Skin of body (tissue), 2 donors: Measurements from ENCODE around the gene CPE. TPM values are rescaled to one million over a fixed set of nuclear protein-coding genes. Genes with fewer than 3 reads are reported as not detected.
A peak's percentile ranks its signal among the peaks of the same experiment; 100 is the strongest.
"Not testable (repeated sequence)": the region's sequence is repeated elsewhere in the genome, so short reads cannot be mapped to it uniquely, and the experiment has no call there.

ENCODE experiments used
- DNase-seq: peaks from one replicate; lab custom pipeline; 2025; lab: John Stamatoyannopoulos, UW
- total RNA-seq: library from RNA; depleted of rRNA; stranded (reverse); fragments of >200 nt; gene quantifications from one replicate; pipeline ENCODE4 v1.2.3, GENCODE V29; 2014

The CPE gene
- total RNA-seq, 1 donor from 2014 or later: 87.3 TPM

- peak; percentile 25 for DNase-seq
Observed at GRCh38 chr4:165403637-165404036, 24.8 kb downstream of the CPE start.

GRCh38 chr4:165404080-165404479 is 25.3 kb downstream of the CPE start:
- no peak for DNase-seq

DNA sequence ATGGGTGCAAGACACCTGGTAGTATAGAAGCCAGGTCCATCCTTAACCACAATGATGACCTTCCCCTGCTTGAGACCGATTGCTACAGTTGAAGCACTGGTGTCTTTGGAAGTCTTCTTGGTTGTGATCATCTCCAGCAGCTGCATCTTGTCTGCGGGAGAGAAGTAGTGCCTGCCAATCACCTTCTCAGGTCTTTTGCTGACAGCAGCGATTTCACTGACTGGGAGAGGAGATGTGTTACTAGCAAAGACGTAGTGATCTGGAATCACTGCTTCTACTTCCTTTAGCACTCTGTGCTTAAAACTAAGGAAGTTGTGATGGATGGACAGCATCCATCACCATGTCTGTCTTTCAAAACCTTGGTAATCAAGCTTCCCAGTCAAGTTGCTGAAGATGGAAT is 25.9 kb downstream of the CPE start:
- no peak for DNase-seq

- no peak for DNase-seq
Observed at GRCh38 chr4:165410214-165410613, 31.4 kb downstream of the CPE start.

- no peak for DNase-seq
Observed at GRCh38 chr4:165415910-165416309, 37.1 kb downstream of the CPE start.

GRCh38 chr4:165418073-165418472 is 39.3 kb downstream of the CPE start:
- no peak for DNase-seq

GRCh38 chr4:165425629-165426028 is 46.8 kb downstream of the CPE start:
- DNase-seq: no peak

DNA sequence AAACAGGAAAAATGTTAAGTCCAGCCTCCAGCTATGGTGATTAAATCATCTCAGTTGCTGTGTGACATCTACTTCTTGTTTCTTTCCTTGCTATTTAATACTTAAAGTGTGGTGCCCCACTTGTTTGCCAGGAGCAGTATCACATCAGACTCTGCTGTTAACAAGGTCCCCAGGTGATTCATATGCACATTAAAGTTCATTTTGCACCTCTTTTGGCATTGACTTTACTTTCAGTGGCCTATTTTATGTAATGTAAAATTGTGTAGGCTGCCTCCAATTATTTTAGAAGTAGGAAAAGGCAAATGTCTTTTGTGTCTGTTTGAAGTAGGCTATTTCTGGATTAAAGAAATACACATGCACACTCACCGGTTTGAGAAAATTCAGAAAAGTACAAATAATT is 47.5 kb downstream of the CPE start:
- DNase-seq: no peak

GRCh38 chr4:165426823-165427222 is 48.0 kb downstream of the CPE start:
- no peak for DNase-seq

- DNase-seq: no peak
Observed at GRCh38 chr4:165428957-165429356, 50.1 kb downstream of the CPE start.

- no peak for DNase-seq
Observed at GRCh38 chr4:165433529-165433928, 54.7 kb downstream of the CPE start.

GRCh38 chr4:165437691-165438090 is 58.9 kb downstream of the CPE start:
- DNase-seq: no peak

DNA sequence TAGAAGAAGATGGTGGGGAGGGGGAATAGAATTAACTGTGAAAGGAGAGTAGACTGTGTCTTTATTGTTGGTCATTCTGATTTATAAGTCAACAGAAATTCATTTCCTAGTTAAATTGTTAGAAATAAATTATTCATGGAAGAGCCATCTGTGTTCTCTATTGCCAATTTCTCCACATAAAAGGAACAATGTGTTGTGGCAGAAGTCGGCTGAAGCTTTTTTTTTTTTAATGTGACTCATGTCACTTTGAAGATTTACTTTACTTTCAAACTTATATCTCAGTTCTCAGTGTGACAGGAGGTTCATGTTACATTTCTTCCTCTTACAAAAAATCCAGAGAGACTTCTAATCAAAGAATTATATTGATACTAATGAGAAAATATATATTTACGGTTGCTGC is 60.5 kb downstream of the CPE start:
- no peak for DNase-seq

- DNase-seq: no peak
Observed at GRCh38 chr4:165439981-165440380, 61.2 kb downstream of the CPE start.

GRCh38 chr4:165440415-165441158 is 61.8 kb downstream of the CPE start:
- DNase-seq: no peak

GRCh38 chr4:165443276-165443675 is 64.5 kb downstream of the CPE start:
- DNase-seq: no peak

- DNase-seq: no peak
Observed at GRCh38 chr4:165448700-165449099, 69.9 kb downstream of the CPE start.

DNA sequence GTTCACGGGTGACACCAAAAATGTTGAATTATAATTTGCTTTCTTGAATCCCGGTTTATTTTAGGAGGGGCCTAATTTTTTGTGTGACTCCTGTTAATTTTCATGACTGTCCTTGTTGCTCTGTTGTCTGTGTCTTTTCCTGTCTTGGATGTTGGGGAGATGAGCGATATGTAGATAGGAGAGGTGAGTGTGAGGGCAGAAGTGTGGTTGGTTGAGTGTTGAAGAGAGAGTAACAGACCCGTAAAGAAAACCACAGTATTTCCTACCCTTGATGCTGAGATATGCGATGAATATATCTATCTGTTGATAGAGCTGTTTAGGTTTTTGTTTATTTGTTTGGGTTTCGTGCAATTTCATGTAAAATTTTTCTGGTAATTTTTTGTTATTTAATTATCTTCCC is 70.5 kb downstream of the CPE start:
- no peak for DNase-seq

DNA sequence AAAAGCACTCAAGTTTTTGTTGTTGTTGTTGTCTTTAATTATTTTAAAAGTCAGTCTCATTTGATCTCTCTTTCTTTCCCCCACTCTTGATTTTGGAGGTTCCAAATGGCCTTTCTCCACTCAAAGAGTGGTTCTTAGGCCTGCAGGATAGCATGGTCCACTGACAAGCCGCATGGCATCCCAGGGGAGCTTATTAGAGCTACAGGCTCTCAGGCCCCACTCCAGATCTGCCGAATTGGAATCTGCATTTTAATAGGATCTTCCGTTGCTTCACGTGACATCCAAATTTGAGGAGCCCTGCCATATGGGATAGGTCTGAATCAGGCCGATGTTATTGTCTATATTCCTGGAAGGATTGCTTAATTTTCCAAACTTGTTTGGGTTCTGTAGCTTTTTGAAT is 72.1 kb downstream of the CPE start:
- no peak for DNase-seq

DNA sequence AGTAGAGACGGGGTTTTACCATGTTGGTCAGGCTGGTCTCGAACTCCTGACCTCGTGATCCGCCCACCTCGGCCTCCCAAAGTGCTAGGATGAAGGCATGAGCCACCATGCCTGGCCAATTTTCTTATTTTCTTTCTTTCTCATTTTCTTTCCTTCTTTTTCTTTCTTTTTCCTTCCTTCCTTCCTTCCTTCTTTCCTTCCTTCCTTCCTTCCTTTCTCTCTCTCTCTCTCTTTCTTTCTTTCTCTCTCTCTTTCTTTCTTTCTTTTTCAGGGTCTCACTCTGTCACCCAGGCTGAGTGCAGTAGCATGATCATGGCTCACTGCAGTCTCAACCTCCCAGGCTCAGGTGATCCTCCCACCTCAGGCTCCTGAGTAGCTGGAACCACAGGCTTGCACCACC is 74.3 kb downstream of the CPE start:
- DNase-seq: not testable (repeated sequence)

DNA sequence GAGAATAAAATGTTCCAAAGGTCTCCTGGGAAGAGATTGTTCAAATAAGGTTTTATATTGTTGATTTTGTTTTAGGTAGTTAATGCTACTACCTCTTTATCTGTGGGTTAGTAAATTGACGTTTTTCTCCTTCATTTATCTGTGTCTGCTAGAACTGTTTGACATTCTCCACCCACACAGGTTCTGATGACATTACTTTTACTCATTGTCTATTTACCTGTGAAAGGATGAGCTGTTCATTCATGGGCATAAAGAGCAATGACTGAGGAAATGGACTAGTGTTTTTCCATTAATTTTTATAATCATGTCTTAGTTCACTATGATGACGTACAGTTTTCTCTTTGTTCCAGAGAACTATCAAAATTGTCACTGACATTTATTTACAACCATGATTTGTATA is 75.6 kb downstream of the CPE start:
- no peak for DNase-seq

DNA sequence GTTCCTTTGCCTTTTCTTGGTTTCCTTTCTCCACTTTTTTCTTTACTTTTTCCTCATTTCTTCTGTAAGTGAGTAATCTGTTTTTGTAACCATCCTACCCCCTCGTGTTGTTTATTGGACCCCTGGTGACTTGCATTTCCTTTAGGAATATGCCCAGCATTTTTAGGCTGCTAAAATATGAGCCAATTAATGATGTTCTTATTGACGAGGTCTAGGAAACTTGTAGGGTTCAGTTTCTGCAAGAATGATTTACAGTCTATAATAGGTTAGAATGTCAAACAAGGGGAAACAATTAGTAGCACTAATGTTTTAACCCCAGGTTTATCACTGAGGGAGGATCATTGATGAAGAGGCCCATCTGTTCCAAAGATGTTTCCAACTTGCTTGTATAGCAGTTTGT is 79.0 kb downstream of the CPE start:
- DNase-seq: peak; percentile 36

GRCh38 chr4:165458471-165458870 is 79.7 kb downstream of the CPE start:
- DNase-seq: peak; percentile 6
